Measurements from ENCODE around the gene CDKN2B. TPM values are rescaled to one million over a fixed set of nuclear protein-coding genes. Genes with fewer than 3 reads are reported as not detected.

CDKN2B gene
- total and polyA plus RNA-seq, 12 donors = 1.1 to 5.2 (median 2.0) TPM

GRCh38 chr9:21972361-21972760 lies 36.7 kb downstream of the CDKN2B start:
- ATAC-seq (no peak), DNase-seq (no peak)
- Histone ChIP-seq H3K36me3 (no peaks in the 10 kb centered on the region), H3K27me3 (peaks cover 56 to 100% (median 100%) of the 10 kb centered on the region in 7 donors), H3K4me3 (no peak overlapping the region), H3K27ac (no peak overlapping the region), H3K4me1 (peaks cover 13 to 46% (median 21%) of the 10 kb centered on the region in 9 donors), H3K9me3 (no peaks in the 10 kb centered on the region)
- TF ChIP-seq CTCF (IDR thresholded peaks at IDR 0.05) = no peak
- intact Hi-C loops (cut with DNase I) = no loop called here

GRCh38 chr9:21970800-21971640 lies 38.1 kb downstream of the CDKN2B start:
- Histone ChIP-seq H3K27ac (no peak overlapping the region), H3K9me3 (no peaks in the 10 kb centered on the region), H3K4me1 (peaks cover 13 to 46% (median 21%) of the 10 kb centered on the region in 9 donors), H3K27me3 (peaks cover 64 to 100% (median 100%) of the 10 kb centered on the region in 7 donors), H3K36me3 (no peaks in the 10 kb centered on the region), H3K4me3 (no peak overlapping the region)
- intact Hi-C loops (cut with DNase I) = no loop called here
- TF ChIP-seq CTCF (IDR thresholded peaks at IDR 0.05) = no peak
- no peak for DNase-seq
- 1 to 11% methylated on average over 45 of the region's 45 CpGs for WGBS, 2 donors
- ATAC-seq = no peak

GRCh38 chr9:21969951-21970799 lies 38.9 kb downstream of the CDKN2B start:
- WGBS, 2 donors = 9 to 19% methylated on average over 24 of the region's 24 CpGs
- Histone ChIP-seq H3K4me3 (no peak overlapping the region), H3K27me3 (peaks cover 70 to 100% (median 100%) of the 10 kb centered on the region in 7 donors), H3K4me1 (peaks cover 16 to 48% (median 21%) of the 10 kb centered on the region in 9 donors), H3K27ac (no peak overlapping the region), H3K9me3 (no peaks in the 10 kb centered on the region), H3K36me3 (no peaks in the 10 kb centered on the region)
- TF ChIP-seq CTCF (IDR thresholded peaks at IDR 0.05) = no peak
- ATAC-seq (no peak), DNase-seq (no peak)
- intact Hi-C loops (cut with DNase I) = loop anchor here in 2 of 10 donors (2.0 to 10.0 kb wide), 2 partner anchors 15 to 65 kb away; no protein-coding TSS in a partner anchor
